HG02623 (cell line): Measurements from ENCODE around the gene TUT4.

Experiments
- ATAC-seq: cut with Tn5 transposase; IDR thresholded peaks from one replicate; pipeline ENCODE4 v1.9.1; 2021; ENCODE audit warnings: moderate library complexity; ENCODE audit not compliant: unreplicated experiment

The TUT4 gene

DNA sequence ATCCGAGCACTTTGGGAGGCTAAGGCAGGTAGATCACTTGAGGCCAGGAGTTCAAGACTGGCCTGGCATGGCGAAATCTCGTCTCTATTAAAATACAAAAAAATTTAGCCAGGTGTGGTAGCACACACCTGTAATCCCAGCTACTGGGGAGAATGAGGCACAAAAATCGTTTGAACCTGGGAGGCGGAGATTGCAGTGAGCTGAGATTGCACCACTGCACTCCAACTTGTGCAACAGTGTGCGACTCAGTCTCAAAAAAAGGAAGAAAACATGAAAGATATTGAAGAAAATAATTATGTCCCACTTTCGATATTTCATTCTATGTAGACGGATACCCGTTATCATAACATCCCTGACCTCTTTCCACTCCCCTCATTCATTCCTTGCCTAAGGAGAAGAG lies 19.2 kb downstream of the TUT4 start:
- no peak for ATAC-seq

DNA sequence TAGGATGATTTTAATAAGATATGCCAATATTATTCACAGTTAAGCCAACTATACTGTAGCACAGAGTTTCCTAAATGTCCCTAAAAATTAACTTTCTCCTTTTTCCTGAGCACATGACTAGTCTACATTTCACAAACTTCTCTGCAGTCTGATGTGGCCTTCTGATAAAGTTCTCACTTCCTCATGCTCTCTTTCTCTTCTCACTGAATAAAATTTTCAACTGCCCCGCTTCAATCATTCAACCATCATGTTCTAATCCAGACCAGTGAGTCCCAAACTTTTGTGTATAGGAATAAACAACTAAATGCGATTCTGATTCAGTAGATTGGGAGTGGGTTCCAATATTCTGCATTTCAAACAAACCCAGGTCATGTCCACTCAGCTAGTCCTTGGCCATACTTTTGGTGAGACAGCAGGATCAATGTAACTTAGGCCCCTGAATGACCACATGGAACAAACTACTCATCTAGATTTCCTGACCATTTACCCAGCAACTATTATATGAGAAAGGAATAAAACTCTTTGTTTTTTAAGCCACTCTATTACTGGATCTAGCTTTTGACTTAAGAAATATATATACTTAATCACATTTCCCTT lies 20.1 kb downstream of the TUT4 start:
- no peak for ATAC-seq

DNA sequence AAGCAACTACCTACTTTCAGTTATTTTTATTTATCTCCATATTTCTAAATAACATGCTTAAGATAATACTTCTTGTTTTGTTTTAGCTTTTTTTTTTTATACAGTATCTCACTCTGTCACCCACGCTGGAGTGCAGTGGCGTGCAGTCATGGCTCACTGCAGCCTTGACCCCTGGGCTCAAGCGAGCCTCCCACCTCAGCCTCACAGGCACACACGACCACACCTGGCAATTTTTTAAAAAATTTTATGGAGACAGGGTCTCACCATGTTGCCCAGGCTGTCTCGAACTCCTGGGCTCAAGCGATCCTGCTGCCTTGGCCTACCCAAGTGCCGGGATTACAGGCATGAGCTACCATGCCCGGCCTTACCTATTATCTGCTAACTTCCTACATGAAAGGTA lies 20.6 kb downstream of the TUT4 start:
- ATAC-seq, result no peak

DNA sequence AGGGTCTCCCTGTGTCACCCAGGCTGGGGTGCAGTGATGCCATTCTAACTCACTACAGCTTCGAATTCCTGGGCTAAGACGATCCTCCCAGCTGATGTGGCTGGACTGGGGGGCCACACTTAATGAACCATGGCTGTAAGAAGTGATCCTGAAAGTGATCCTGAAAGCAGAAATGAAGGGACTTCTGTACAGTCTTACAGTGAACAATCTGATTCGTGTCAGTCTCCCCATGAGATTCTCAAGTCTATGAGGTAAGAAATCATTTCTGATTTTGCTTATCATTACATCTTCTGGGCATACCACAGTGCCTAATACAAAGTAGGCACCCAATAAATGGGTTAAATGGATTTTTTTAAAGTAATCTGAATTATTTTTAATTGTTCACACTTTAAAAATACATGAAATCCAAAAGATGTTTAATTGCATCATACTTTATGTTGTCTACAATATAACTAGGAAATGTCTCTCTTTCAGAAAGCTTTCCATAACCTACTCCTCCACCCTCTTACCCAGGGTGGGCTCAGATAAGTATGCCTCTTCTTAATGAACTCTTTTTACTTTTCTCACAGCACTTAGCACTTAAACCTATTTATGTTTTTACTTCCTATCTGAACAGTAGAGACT lies 21.5 kb downstream of the TUT4 start:
- ATAC-seq, result no peak

DNA sequence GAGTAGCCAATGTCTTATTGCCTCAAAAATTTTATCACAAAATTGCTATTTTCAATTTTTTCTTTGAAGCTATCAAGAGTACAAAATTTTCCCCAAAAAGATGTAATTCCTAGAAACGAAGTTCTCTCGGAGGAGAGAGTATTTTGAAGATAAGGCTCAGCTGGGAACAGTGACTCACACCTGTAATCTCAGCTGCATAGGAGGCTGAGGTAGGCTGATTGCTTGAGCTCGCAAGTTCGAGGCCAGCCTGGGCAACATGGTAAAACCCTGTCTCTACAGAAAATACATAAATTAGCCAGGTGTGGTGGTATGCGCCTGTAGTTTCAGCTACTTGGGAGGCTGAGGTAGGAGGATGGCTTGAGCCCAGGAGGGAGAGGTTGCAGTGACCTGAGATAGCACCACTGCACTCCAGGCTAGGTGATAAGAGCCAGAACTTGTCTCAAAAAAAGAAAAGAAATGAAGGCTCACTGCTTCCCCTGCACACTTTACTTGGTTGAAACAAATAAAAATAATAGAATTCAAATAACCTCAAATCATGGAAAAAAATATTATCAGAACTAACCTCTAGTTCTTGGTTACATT lies 22.2 kb downstream of the TUT4 start:
- no peak for ATAC-seq

DNA sequence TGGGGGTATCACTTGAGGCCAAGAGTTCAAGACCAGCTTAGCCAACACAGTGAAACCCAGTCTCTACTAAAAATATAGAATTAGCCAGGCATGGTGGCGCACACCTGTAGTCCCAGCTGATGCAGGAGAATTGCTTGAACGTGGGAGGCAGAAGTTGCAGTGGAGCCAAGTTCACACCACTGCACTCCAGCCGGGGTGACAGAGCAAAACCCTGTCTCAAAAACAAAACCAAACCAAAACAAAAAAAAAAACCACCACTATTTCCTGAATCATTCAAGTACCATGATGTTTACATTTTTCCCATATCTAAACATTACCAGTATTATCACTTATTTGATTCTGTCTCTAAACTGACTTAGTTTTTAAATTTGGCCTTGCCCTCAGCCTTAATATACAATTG lies 29.5 kb downstream of the TUT4 start:
- ATAC-seq, result no peak

DNA sequence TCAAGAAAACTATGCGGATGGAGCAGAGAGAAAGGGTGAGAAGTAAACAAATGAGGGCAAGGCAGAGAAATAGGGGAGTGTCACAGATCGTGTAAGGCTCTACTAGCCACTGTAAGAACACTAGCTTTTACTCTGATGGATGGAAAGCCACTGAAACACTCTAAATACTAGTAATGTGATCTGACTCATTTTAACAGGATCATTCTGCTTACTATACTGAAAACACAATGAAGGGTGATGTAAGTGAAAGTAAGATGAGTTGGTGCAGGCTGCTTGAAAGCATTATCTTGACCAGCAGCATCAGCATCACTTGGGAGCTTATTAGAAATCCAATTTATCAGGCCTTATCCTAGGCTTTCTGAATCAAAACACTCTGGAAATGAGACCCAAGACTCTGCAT lies 32.7 kb downstream of the TUT4 start:
- ATAC-seq, result no peak

DNA sequence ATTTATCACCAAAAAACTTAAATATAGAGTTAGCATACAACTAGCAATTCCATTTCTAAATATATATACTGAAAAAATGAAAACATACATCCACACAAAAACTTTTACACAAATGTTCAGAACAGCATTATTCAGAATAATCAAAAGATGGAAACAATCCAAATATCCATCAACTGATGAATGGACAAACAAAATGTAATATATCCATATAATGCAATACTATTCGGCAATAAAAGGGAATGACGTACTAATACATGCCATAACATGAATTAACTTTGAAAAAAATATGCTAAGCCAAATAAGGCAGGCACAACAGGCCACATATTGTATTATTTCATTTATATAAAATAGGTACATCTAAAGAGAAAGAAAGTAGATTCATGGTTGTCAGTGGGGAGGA lies 33.9 kb downstream of the TUT4 start:
- ATAC-seq, result no peak

DNA sequence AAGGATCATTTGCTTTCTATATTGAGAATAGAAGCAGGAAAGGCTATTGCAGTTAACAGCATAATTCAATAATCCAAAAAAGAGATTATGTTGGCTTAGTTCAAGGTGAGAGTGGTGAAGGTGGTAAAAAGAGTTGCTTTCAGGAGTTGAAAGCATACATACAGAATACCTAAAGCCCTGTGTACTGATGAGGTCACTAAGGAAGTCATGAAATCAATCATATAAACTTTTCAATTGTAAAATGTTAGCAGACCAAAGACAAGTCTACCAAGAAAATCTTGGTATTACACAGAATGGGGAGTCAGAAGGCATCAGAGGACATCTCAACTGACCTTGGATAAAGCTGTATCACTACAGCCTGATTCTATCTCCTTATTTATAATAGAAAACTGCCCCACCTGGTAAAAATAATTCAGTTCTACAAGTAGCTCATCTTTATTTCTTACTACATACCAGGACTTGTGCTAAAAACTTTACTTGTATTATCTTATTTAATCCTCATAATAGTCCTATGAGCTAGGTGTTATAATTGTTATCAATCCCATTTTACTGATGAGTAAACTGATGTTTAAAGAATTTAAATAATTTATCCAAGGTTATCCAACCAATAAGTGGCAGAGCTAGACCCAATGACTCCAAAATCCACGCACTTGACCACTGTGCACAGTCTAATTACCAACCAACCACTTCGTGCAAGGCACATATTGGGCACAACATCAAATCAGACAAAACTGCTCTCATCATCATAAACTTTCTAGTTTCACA lies 40.9 kb downstream of the TUT4 start:
- ATAC-seq, result no peak

DNA sequence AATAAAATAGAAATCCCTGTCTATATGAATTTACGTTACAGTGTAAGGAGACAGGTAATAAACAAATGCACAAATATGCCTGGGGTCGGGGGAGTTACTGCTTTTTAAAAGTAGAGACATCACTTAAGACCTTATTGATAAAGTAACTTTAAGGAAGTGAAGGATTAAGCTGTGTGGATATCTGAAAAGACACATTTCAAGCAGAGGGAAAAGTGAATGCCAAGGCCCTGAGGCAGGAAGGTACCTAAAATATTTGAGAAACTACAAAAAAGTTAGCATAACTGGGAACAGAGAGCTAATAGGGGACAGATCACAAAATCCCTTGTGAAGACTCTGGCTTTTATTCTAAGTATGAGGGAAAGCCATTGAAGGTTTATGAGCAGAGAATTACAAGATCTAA lies 41.5 kb downstream of the TUT4 start:
- ATAC-seq, result no peak

DNA sequence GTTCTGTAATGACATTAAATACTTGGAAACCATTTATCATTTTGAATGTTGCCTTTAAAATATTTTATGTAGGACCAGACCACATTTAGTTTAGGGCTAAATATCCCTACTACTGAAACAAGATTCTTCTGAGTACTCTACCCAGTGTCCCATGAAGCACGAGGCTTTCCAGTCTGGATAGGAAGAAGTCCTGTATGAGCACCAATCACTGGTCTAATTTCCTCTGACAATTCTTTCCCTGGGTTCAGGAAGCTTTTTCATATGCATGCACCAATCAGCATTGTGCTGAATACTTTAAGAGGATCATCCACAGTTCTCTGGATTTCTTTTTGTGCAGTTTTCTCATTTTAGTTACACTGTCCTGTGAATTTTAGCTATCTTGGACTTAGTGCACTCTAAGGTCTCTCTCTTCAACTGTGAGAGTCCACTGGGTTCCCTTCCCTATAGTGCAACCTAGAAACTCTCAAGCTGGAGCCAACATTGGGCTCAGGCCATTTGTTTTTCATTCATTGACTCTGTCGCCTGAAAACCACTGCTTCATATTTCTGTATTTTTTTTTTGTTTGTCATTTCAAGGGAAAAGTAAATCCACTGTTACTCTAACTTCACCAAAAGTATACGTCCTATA lies 45.9 kb downstream of the TUT4 start:
- no peak for ATAC-seq

DNA sequence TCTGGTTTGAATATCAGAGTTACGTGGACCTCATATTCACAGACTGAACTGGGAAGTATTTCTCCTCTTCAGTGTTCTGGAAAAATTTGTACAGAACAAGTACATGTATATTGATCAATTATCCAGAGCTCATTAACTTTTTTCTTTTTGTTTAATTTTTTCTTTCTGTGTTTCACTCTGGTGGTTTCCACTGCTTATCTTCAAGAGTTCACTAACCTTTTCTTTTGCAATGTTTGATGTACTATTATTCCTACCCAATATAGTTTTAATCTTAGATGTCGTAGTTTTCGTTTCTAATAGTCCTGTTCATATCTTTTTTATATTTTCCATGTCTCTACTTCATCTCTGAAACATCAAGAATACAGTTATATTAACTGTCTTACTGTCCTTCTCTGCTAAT lies 46.5 kb downstream of the TUT4 start:
- ATAC-seq, result no peak

DNA sequence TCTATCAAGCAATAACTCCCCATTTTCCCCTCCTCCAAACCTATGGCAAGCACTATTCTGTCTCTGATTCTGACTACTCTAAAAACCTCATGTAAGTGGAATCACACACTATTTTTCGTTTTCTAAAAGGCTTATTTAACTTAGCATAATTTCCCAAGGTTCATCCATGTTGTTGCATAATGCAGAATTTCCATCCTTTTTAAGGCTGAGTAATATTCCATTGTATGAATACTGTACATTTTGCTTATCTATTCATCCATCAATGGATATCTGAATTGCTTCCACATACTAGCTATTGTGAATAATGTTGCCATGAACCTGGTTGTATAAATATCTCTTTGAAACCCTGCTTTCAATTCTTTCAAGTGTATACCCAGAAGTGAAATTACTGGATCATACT lies 48.2 kb downstream of the TUT4 start:
- ATAC-seq, result no peak

DNA sequence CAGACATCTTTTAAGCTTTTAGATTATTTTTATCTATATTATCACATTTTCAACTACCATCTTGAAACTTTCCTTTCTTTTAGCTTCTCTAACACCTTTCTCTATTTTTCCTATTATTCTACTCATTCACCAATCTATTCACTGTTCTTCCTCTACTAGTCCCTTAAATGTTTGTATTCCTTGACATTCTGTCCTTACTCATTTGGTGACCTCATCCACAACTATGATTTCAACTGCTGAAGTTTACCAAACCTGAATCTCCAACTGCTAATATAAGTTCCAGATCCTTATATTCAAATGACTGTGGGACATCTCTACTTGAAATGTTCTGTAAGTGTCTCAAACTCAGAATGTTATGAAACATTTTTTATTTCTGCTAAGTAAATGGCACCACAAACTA lies 49.2 kb downstream of the TUT4 start:
- no peak for ATAC-seq

DNA sequence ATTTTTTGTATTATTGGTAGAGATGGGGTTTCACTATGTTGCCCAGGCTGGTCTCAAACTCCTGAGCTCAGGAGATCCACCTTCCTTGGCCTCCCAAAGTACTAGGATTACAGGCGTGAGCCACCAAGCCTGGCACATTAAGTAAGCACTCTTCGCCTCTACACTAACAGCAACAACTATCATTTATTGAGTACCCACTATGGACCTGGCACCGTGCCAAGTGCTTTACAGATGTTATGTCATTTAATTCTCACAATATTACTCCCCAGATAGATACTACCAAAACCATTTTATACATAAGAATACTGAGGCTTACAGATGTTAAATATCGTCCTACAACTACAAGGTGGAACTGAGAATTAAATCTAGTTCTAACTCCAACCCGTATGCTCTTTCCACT lies 50.1 kb downstream of the TUT4 start:
- ATAC-seq, result no peak

DNA sequence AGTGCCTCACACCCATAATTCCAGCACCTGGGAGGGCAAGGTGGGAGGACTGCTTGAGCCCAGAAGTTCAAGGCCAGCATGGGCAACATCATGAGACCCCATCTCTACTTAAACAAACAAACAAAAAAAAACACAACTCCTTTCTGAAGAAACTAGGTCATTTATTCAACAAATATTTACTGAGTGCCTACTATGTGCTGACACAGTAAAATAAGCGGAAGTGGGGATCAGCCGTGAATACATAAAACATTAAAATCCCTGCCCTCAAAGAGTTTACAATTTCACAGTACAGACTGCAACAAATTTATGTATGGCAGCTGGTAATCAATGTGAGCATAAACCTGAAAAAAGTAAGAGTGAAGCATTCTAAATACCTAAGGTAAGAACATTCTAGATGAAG lies 65.3 kb downstream of the TUT4 start:
- no peak for ATAC-seq

DNA sequence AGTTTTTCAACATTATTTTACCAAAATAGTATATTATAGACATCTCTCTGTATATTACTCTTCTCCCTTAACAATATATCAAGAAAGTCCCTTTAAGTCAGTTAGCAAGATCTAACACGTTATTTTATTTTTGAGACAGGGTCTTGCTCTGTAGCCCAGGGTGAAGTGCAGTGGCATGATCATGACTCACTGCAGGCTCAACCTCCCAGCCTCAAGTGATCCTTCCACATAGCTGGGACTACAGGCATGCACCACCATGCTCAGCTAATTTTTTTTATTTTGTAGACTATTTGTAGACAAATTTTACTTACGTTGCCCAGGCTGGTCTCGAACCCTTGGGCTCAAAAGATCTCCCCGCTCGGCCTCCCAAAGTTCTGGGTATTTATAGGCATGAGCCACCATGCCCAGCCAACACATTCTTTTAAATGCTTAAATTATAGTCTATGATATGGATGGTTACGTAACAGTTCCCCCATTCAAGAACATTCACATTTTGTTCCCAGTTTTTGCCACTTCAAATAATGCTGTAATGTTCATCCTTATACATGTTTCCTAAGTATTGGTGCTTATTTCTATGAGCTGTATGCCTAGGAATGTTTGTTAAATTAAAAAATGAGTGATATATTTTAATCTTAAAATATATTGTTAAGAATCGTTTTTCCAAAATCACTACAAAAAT lies 70.4 kb downstream of the TUT4 start:
- ATAC-seq, result no peak

DNA sequence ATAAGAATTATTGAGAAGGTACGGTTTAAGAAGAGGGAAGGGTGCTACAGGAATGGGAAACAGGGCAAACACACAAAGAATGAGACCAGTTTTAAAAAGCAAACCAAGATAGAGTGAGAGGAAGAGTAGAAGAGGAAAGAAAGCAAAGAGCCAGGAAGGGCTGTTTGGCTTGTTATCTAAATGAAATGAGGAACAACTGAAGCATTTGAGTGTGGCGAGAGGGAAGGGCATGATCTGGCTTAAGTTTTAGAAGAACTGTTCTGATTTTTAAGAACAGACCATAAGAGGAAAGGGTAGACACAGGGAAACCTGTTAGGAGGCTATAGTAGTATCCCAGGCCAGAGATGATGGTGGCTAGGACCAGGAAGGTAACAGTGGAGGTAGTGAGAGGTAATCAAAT lies 73.8 kb downstream of the TUT4 start:
- ATAC-seq, result no peak

DNA sequence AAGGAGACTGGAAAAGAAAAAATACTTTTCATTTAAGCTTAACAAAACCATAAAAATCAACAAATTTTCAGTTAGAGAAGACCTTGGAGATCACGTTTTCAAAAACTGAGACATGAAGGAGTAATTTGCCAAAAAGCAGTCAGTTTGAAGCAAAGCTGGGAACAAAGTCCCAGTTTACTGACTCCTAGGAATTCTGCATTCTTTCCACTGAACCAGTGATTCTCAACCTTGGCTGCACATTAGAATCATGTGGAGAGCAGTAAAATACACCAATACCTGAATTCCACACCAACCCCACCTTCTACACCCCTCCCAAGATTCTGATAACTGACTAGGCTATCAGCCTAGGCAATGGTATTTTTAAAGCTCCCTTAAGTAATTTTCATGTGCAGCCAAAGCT lies 75.0 kb downstream of the TUT4 start:
- no peak for ATAC-seq

DNA sequence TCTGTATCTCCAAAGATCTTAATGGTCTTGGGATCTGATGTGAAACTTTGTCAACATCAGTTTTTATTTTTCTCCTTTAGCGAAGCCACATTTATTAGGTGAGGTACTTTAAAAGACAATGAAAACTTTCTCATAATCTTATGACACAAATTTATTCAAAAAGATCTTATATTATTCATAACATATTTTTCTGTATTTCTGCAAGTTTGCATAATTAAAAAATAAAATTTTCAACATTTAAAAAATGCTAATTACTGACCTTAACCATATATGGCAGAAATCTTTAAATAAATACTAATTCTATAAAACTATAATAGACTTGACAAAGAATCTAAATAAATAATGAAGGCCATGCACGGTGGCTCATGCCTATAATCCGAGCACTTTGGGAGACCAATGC lies 75.9 kb downstream of the TUT4 start:
- no peak for ATAC-seq

DNA sequence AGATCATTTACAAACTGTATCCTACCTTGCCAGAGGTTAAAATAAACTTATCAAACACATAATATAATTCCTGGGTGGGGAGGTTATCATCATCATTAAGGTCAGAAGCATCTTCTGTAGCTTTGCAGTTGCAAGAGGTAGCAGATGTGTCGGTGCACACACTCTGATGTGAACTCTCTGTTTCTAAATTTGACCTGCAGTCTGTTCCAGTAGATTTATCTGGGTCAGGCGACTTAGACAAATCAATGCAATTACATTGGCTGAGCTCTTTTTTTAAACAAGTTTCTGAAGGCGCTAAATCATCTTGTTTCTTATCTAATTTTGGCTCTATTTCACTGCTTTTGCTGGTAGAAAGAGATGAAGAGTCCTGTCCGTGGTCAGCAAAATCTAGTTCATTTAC lies 78.1 kb downstream of the TUT4 start:
- no peak for ATAC-seq
